Hindlimb muscle (tissue), 1 donor: ENCODE results near the gene PMPCA. TPM values are rescaled to one million over a fixed set of nuclear protein-coding genes. Genes with fewer than 3 reads are reported as not detected.

ENCODE experiments used
- DNase-seq: peaks from one replicate; pipeline ENCODE4 v3.0.0-alpha.2; 2013
- polyA plus RNA-seq: library from polyadenylated mRNA; unstranded; fragments of 120-200 nt; gene quantifications from one replicate; pipeline ENCODE4 v1.2.1, GENCODE V29; 2013; ENCODE audit not compliant: insufficient read length

The PMPCA gene
- polyA plus RNA-seq, 1 donor = 39.9 TPM

GRCh38 chr9:136460772-136461325 lies 50.4 kb downstream of the PMPCA start:
- DNase-seq = no peak

GRCh38 chr9:136462664-136463063 lies 52.2 kb downstream of the PMPCA start:
- no peak for DNase-seq

GRCh38 chr9:136463578-136463977 lies 53.1 kb downstream of the PMPCA start:
- DNase-seq = no peak

- DNase-seq = no peak
These were observed 53.8 kb downstream of the PMPCA start for GRCh38 chr9:136464241-136464640.

- no peak for DNase-seq
These were observed 55.2 kb downstream of the PMPCA start for GRCh38 chr9:136465500-136466154.

- no peak for DNase-seq
These were observed 55.7 kb downstream of the PMPCA start for GRCh38 chr9:136466155-136466541.

GRCh38 chr9:136467766-136468165 lies 57.3 kb downstream of the PMPCA start:
- DNase-seq = no peak

- DNase-seq = no peak
These were observed 59.9 kb downstream of the PMPCA start for GRCh38 chr9:136470356-136470755.

- no peak for DNase-seq
These were observed 60.5 kb downstream of the PMPCA start for GRCh38 chr9:136470792-136471469.

GRCh38 chr9:136471802-136472487 lies 61.5 kb downstream of the PMPCA start:
- DNase-seq = no peak

GRCh38 chr9:136472640-136473353 lies 62.3 kb downstream of the PMPCA start:
- no peak for DNase-seq

- no peak for DNase-seq
These were observed 62.9 kb downstream of the PMPCA start for GRCh38 chr9:136473354-136473721.

Other genes with a start within 250 kb of the PMPCA start
- not detected for gene LHX3, start 205.5 kb upstream of the PMPCA start, polyA plus RNA-seq
- 8.3 TPM for gene QSOX2, start 164.8 kb upstream of the PMPCA start, polyA plus RNA-seq
- 0.04 TPM for gene CCDC187, start 106.6 kb upstream of the PMPCA start, polyA plus RNA-seq
- 28.5 TPM for gene GPSM1, start 83.1 kb upstream of the PMPCA start, polyA plus RNA-seq
- 10.5 TPM for gene DNLZ, start 46.9 kb upstream of the PMPCA start, polyA plus RNA-seq
- 1.1 TPM for gene CARD9, start 37.0 kb upstream of the PMPCA start, polyA plus RNA-seq
- 7.8 TPM for gene SNAPC4, start 10.5 kb upstream of the PMPCA start, polyA plus RNA-seq
- 31.5 TPM for gene ENTR1, start within 50 bp of the PMPCA start, polyA plus RNA-seq
- 13.7 TPM for gene INPP5E, start 29.2 kb downstream of the PMPCA start, polyA plus RNA-seq
- 38.4 TPM for gene SEC16A, start 72.4 kb downstream of the PMPCA start, polyA plus RNA-seq
- 38.6 TPM for gene NOTCH1, start 135.4 kb downstream of the PMPCA start, polyA plus RNA-seq